Measurements from ENCODE around the gene TNN.

The TNN gene

DNA sequence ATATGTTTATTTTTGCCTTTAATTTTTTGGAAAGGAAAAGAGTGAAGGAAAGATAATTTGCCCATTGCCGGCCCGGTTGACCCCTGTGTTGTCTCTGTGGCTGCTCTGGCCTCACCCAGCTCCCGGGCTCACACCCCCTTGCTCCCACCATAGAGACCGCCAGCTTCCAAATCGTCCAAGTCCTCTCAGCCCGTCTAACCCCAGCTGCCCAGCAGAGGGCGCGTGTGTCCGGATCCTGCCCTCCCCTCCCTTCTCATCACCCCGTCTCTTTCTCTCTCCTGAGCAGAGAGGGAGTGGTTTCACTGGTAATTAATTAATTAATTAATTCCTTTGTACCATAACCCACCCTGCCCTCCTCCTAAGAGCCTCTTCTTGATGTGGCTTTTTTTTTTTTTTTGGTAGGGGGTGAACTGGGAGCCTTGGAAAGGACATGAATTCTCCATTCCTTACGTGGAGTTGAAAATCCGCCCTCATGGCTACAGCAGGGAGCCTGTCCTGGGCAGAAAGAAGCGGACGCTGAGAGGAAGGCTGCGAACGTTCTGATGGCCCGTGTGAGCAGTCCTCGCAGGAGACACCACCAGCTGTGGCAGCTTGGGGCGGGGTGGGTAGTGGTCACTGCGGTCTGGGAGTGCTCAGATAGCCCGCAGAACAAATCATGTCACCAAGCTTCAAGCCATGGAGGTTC is 79.0 kb downstream of the TNN start:
- peak; percentile 73 for DNase-seq (ENCODE audit: low spot score)

DNA sequence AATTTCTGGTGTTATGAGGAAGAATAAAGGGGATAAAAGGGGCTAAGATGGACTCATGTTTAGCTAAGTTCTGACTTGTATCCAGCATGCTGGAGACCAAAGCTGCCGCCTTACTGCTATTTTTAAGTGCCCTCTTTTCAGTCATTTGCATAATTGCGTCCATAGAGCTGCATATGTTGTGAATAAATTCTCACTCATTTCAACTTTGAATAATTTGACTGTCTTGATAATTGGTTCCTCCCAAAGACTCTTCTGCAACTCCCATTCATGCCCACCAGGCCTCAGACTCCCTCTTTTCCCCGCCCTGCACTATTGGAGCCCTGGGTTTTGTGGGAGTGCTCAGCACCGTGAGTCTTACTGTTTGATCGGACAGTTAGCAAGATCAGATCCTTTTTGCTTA is 79.9 kb downstream of the TNN start:
- no peak for DNase-seq (ENCODE audit: low spot score)

DNA sequence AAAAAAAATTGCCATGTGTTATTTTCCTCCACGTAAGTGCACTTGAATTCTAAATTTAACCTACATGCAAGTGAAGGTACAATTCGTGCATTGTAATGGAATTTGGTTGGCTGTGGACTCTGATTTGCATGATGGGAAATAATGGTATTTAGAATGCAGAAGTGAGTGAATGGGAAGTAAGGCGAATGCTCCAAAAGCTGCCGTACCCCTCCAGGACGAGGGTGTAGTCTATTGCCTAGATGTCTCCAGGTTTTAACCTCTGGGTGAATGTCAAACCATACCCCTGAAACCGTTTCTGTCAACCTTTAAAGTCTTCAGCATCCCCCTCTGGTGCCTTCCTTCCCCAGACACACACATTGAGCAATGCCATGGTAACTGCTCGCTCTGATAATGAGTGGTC is 80.4 kb downstream of the TNN start:
- DNase-seq (ENCODE audit: low spot score): no peak

DNA sequence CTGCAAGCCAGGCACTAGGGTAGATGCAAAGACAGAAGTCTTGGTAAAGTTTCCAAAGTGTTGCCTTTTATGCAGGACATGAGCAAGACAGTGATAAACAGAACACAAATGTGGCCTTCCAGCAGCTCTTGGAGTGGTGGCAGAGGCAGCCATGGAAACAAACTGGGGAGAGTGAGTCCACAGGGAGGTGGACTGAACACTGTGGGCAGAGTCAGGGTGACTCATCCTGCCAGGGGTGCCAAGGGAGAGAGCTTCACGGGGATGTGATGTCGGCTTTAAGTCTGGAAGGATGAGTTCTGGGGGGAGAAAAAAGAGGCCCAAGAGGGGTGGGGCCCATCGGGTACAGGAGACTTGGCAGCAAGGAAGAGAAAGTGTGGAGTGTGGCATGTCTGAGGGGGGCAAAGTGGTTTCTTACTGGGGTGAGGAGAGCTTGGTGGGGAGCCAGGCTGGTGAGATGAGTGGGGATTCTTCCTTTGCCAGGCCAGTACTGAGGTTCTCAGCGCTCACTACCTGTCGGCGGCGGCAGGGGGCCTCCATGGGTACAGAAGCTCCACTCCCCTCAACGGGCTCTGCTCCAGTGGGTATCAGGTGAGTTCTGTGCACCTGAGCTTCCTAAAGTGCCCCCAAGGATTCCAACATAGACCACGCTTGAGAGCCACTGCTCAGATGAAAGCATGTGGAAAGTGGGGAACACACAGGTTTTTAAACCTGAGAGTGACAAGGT is 83.1 kb downstream of the TNN start:
- no peak for DNase-seq (ENCODE audit: low spot score)

DNA sequence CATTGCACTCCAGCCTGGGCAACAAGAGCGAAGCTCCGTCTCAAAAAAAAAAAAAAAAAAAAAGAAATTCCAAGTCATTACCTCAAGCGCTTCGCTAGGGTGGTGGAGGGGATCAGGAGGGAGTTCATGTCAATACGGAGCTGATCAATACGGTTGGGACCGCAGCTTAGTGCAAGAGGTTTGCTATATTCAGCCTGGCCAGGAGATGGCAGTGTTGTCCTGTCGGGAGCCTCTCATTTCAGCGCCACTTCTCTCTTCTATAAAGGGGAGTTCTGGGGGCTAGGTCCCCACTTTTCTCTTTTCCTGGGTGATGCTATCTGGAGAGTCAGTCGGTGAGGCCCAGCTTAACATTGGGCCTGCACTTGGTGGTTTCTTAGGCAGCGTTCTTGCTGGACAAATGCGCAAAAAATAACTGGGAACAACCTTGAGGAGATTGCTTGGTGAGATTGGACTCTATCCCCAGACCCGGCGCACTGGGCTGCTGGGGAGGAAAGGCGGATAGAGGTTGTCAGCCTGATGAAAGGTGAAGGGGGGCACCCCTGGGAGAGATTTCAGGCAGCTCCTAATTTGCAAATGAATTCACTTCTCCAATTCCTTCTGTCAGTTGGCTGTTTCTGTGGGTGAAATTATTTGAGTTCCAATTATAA is 84.5 kb downstream of the TNN start:
- DNase-seq (ENCODE audit: low spot score): peak; percentile 51

DNA sequence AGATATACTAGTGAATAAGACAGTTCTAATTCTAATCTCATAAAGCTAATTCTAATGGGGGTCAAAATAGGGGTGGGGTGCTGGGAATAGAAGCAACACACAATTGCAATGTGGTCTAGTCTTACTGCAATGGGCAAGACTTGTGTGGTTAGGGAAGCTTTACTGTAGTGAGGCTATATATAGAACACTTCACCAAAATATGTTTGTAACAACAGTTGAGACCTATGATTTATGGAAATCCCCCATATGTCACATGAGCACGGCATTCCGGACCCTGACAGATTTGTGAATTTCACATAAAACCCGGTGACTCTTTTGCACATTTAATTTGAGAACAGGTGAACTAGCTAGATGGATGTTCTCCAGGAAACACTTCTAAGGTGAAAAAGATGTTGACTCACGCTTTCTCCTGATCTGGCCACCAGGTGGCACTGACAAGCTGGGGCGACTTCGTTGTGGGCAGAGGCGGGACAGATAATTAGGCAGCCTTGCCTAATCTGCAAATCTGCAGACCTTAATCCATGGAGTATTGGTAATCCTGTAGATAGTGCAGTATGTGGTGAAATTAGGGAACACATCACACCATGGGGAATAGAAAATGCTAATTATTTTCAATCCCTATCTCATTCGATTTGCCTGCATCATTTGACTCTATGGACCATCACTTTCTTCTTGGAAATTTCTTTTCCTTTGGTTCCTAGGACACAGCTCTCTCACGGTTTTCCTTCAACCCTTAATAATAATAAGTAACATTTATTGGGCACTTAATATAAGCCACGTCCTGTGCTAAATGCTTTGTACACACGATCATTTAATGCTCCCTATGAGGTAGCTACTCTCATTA is 87.2 kb downstream of the TNN start:
- peak; percentile 30 for DNase-seq (ENCODE audit: low spot score)

DNA sequence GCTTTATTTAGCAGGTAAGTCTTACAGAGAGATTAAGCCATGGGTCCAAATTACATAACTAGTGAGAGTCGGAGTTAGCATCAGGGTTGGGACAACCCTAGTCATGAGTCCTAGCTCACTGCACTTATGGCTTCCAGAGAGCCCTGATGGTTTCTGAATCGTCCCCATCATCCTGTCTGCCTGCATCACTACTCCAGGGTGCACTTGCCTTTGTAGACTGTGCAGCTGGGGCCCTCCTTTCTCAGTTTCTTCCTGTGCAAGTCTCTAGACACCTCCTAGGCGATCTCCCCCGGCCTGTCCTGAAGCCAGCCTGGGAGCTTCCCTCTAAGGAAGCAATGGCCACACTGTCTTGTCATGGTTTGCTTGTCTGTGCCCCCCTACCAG is 87.8 kb downstream of the TNN start:
- no peak for DNase-seq (ENCODE audit: low spot score)

DNA sequence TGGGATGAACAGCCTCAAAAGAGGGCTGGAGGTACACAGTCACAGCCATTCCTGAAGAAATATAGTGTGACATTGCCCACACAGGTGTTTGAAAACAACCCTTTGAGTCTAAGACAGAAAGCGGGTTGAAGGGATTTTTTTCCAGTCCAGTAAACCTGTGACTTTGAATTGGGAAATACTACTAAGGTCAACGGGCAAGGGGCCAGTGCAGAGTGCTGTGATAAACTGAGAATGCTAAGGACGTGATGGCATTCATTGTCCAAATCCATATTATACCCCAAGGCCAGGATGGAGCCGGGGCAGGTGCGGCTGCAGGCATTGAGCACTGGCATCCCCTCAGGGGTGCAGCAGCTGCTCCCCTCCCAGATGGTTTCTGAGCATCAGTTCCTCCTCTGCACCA is 88.3 kb downstream of the TNN start:
- DNase-seq (ENCODE audit: low spot score): no peak

DNA sequence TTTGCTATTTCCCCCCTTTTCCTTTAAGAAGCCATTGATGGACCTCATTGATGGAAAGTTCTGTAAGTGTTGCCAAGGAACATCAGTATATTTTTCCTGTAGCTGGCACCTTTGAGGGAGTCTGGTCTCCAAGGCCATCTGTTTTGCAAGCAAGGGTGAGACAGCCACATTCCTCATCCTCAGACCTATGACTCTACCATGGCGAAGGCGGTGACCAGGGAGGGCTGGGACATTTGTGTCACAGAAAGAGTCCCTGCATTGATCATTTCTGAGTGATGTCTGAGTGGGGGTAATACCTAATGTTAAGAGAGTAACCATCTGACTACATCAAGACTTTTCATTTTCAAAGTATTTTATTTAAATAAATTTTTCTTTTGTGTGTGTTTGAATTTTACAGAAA is 89.6 kb downstream of the TNN start:
- no peak for DNase-seq (ENCODE audit: low spot score)

DNA sequence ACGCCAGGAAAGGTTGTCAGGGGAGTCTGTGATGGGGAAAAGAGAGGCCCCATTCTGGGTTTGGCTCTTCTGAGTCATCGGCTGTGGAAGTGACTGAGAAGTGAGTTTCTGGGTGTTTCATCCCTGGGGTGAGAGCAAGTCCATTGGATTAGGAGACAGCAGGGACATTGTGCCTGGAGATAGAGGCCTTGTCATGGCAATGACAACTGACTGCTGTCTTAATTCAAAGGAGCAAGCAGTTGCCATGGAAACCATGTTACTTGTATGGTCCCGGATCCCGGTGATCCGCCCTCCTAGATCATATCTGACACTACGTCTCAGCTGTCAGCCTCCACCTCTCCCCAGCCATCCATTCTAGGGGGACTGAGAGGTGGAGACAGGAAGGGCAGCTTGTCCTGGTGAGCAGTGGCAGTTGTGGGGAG is 90.5 kb downstream of the TNN start:
- no peak for DNase-seq (ENCODE audit: low spot score)

DNA sequence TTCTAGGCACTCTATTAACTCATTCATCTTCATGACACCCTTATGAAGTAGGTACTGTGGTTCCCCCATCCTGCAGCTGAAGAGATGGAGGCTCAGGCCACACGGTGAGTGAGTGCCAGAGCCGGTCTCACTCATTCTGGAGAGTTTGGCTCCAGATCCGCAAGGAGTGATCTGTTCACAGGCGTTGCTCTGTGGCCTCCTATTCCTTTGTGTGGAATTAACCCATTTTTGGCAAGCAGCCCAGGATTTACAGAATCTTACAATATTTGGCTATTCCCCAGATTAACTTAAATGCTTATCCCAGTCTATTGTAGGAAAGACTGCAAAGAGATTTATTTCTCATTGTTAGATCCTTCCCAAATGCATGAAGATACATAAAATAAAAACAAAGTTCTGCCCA is 95.3 kb downstream of the TNN start:
- no peak for DNase-seq (ENCODE audit: low spot score)

DNA sequence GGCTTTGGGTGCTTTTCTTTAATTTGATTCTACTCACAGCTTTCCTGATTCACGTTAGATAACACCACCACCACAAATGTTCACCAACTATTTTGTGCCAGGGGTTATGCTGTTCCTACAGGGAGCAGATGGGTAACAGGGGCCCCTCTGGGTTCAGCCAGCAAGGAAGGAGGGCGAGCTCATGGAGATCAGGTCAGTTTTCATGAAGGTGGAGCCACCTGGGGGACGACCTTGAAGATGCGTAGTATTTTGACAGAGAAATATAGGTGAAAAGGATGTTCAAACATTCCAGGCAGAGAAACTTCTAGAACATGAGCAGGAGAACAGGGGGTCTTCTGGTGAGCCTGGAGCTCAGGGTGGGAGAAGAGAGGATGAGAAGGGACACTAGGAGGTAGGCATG is 96.1 kb downstream of the TNN start:
- DNase-seq (ENCODE audit: low spot score): no peak

DNA sequence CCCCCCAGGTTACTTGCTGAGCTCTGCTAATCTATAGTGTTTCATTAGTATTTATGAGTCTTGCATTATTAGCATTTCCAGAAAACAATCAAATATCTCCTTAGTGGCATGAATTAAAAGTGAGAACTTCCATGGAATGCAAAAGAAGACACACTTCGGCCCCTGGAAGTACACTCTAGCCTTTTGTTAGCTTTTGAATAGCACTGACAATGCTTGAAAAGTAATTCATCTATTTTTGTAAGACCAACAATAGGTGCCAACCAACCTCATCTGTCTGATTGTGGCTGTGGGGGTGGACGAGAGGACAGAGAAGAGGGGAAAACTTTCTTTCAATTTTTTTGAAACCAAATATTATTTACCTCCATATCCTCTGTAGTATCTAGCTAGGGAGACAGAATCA is 97.1 kb downstream of the TNN start:
- no peak for DNase-seq (ENCODE audit: low spot score)

DNA sequence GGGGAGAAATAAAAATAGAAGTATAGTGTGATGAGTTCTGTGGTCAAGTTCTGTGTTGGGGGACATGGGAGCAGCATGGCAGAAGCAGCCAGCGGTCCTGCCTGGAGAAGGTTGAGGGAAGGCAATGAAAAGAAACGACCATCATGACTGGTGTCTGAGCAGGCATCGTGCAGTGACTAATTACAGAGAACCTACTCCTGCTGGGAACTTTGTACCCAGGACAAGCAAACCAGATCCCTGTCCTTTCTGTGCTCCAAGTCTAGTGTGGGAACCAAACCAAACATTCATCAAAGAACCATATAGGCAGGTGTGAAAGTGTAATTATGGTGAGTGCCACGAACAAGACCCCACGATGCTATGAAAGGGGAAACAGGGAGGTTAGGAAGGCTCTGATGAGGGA is 99.1 kb downstream of the TNN start:
- DNase-seq (ENCODE audit: low spot score): no peak

DNA sequence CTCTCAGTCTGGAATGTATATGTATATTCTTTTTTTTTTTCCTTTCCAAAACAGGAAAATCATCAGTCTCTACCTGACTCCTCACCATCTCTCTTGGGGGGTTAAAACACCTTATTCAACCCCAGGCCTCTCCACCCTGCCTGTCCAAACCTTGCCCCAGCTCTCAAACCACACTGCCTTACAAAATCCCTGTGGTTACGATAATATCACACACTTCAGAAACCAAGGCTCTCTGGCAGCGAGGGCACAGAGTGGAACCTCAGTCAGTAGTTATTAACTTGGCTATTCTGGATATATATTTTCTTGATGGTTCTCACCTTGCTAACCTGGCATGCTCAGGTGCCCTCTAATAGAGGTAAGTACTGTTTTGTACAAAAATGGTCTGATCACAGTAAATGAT is 100.2 kb downstream of the TNN start:
- no peak for DNase-seq (ENCODE audit: low spot score)

DNA sequence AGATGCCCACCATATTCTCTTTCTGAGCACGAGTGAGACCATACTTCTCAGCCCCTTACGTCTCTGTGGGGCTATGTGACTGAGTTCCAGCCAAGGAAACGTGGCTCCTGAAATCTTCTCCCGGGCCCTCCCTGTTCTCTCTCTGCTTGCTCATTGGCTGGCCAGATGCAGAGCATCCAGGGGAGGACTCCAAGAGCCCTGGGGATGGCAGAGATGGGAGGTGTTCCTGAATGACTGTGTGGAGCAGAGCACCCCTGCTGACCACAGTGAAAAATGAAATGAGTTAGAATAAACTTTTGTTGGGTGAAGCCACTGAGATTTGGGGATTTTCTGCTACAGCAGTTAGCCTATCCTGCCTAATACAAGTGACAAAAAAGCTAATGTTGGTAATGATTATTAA is 101.1 kb downstream of the TNN start:
- DNase-seq (ENCODE audit: low spot score): no peak

DNA sequence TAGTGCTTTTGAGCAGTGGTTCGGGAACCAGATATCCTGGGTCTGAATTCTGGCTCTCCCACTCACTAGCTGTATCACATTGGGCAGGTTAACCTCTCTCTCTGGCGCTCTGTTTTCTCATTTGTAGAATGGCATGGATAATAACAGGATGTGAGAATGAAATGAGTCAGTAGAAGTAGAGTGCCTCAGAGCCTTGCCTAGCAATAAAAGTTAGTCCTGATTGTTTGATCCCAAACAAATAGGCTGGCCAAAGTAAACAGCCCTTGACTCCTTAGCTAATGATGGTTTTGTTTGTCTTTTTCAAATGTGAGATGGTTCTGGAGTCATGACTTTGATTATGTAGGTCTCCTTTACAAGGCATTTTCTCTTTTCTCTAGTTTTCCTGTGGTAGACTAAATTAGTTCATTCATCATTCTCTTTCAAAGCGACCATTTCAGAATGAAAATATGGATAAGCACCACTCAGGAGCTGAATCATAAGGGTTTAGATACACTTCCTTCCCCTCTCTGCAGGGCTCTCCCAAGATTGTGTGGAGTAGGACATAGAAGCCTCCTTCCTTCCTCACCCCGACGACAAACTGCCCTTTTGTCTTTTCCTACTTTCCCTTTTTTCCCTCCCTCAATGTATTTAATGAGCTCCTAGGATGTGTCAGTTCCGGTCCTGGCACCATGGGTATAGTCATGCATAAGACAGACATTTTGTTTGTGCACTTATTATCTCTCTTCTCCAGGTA is 101.8 kb downstream of the TNN start:
- DNase-seq (ENCODE audit: low spot score): no peak

DNA sequence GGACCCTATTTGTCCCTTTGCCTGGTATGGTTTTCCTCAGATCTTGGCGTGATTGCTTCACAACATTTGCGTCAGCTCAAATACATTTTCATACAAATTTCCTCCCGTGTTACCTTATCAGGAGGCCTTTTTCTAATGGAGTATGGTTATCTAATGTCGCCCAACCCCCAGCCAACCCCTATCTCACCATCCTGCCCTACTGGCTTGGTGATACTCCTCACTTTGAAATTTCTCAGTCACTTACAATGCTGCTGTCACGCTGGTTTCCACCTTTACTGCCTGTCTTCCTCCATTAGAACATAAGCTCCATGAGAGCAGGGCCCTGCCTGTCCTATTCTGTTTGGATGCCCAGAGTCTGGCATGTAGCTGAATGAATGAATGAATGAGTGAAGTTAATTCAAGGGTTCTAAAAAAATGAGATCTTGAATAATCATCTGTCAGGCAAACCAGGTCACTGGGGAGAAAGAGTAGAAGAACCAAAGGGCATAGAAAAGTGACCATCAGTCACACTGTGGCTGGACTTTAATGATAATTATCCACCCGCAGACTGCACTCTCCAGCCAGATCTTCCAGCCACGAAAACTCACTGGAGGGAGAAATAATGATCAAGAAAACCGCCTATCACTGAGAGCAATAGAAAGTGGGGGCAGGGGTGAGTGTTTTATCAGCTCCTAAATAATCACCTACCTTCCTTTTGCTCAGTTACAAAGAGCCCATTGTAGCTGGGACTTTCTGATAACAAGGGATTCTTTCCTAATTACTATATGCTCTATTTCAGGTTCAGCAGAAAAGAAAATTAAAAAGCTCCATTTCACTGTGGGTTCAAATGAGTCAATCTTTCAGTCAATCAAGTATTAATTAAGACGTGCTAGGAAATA is 103.6 kb downstream of the TNN start:
- no peak for DNase-seq (ENCODE audit: low spot score)

DNA sequence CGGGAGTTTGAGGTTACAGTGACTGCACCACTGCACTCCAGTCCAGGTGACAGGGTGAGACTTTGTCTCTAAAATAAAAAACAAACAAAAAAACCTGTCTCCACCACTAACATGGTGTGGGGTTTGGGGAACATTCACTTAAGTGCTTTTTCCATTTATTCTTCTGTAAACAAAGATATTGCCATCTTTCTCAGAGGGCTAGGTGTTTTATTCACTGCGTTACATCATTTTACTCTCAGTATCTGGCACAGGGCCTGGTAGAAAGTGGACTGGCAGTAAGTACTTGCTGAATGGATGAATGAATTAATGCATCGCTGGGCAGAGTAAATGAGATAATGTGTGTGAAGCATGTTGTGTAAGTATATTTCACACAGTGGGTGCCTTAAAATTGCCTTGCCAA is 104.9 kb downstream of the TNN start:
- no peak for DNase-seq (ENCODE audit: low spot score)

DNA sequence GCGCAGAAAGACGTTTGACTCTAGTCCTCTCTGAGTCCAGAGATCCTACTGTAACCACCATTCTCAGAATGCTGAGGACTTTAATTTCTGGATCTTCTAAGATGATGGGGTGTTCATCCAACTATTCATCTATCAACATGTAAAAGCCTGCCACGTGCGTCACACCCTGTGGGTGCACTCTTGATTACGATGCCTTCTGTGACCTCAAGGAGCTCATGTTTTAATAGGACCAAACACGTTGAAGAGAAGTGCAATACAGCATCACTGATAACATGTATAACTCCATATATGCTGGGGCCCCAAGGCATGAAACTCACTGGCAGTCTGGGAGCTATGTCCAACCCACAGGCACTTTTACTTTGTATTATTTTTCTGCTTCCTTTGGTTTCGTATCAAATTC is 105.9 kb downstream of the TNN start:
- DNase-seq (ENCODE audit: low spot score): no peak
